ENCODE measurements around the gene ATP6V1F.
"Not testable (repeated sequence)": the region's sequence is repeated elsewhere in the genome, so short reads cannot be mapped to it uniquely, and the experiment has no call there.

ATP6V1F gene

GRCh38 chr7:128903621-128904361, 41.1 kb downstream of the ATP6V1F start:
- no peak for DNase-seq

GRCh38 chr7:128904381-128905197, 41.9 kb downstream of the ATP6V1F start:
- peak; percentile 64 for DNase-seq

- no peak for DNase-seq
Measured at GRCh38 chr7:128906001-128906765, 43.5 kb downstream of the ATP6V1F start.

- no peak for DNase-seq
Measured at GRCh38 chr7:128906766-128907559, 44.3 kb downstream of the ATP6V1F start.

GRCh38 chr7:128908750-128909624, 46.3 kb downstream of the ATP6V1F start:
- peak; percentile 78 for DNase-seq

GRCh38 chr7:128909625-128910568, 47.2 kb downstream of the ATP6V1F start:
- DNase-seq: peak; percentile 73

GRCh38 chr7:128910569-128910945, 47.9 kb downstream of the ATP6V1F start, which contains the start of gene KCP:
KCP (minus strand) TSS chr7:128910709; CDS start chr7:128910676, 33 bp downstream.
- peak; percentile 56 for DNase-seq

GRCh38 chr7:128911423-128912031, 48.9 kb downstream of the ATP6V1F start:
- DNase-seq: peak; percentile 32

GRCh38 chr7:128912281-128912680, 49.6 kb downstream of the ATP6V1F start:
- no peak for DNase-seq

- not testable (repeated sequence) for DNase-seq
Measured at GRCh38 chr7:128912709-128913495, 50.2 kb downstream of the ATP6V1F start.

- DNase-seq: no peak
Measured at GRCh38 chr7:128913870-128914565, 51.4 kb downstream of the ATP6V1F start.

GRCh38 chr7:128914566-128915151, 52.0 kb downstream of the ATP6V1F start:
- DNase-seq: no peak

- peak; percentile 42 for DNase-seq
Measured at GRCh38 chr7:128915271-128915819, 52.7 kb downstream of the ATP6V1F start.
